Fibroblast of skin of scalp (primary cell): Measurements from ENCODE around the gene NOL3.

Experiments
- DNase-seq: peaks from one replicate; pipeline ENCODE4 v3.0.0-alpha.2; 2013

NOL3 gene

DNA sequence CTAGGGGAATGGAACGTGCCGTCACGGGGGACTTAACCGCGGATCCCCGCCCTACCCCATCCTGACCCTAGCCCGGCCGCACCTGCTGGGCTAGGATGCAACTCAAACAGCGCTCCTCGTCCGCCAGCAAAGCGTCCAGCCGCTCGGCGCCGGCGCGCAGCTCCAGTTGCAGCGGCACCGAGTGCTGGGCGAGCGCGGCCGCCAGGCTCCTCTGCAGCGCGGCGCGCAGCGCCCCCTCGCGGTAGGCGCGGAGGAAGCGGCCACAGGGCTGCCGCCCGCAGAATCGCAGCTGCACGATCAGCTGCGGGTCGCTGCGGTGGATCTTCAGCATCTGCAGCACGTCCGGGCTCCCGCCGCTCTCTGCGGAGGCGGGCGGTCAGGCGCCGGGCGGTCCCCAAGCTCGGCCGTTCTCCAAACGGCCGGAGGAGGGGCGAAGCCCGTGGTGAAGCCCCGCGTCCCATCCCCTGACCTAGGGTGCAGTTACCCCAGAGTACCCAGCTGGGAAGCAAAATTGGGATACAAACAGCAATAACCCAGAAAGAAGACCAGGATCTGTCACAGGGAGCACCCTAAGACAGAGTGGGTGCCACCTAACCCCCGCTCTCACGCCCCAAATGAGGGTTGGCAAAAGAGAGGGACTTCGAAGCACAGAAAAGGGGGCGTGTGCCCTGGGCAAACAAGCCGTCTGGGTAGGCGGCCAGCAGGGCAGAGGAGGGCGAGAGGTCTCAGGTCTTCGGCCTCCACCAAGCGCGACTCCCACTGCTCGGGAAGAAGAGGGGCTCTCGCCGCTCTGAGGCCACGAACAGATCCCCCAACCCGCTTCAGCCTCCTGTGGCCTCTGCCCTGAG is 14.8 kb upstream of the NOL3 start:
- peak; percentile 65 for DNase-seq

GRCh38 chr16:67156143-67156844 is 14.0 kb upstream of the NOL3 start:
- no peak for DNase-seq

GRCh38 chr16:67157106-67157748 is 13.1 kb upstream of the NOL3 start:
- DNase-seq: no peak

GRCh38 chr16:67157892-67158635 is 12.3 kb upstream of the NOL3 start:
- DNase-seq: no peak

- no peak for DNase-seq
Measured at GRCh38 chr16:67158637-67159600, 11.4 kb upstream of the NOL3 start.

- no peak for DNase-seq
Measured at GRCh38 chr16:67161595-67162058, 8.7 kb upstream of the NOL3 start.

- DNase-seq: no peak
Measured at GRCh38 chr16:67162506-67163163, 7.7 kb upstream of the NOL3 start.

DNA sequence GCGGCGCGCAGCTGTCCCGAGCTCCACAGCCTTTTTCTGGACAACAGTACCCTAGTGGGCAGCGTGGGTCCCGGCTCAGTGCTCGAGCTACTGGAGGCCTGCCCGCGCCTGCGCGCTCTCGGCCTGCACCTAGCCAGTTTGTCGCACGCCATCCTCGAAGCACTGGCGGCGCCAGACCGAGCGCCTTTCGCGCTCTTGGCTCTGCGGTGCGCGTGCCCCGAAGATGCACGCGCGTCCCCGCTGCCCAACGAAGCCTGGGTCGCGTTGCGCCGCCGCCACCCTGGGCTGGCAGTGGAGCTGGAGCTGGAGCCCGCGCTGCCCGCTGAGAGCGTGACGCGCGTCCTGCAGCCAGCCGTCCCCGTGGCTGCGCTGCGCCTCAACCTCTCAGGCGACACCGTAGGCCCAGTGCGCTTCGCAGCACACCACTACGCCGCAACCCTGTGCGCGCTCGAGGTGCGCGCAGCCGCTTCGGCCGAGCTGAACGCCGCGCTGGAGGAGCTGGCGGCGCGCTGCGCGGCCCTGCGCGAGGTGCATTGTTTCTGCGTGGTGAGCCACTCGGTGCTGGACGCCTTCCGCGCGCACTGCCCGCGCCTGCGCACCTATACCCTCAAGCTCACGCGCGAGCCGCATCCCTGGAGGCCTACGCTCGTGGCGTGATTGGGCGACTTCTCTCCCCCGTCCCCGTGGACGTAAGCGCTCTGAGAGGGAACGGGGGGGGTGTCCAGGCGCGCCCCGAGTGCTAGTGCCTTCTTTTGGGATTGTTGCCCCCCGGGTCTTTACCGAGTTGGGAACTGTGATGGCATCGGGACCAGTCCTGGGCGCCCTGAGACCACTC is 7.0 kb upstream of the NOL3 start:
- DNase-seq: no peak

- no peak for DNase-seq
Measured at GRCh38 chr16:67163999-67164558, 6.3 kb upstream of the NOL3 start.

DNA sequence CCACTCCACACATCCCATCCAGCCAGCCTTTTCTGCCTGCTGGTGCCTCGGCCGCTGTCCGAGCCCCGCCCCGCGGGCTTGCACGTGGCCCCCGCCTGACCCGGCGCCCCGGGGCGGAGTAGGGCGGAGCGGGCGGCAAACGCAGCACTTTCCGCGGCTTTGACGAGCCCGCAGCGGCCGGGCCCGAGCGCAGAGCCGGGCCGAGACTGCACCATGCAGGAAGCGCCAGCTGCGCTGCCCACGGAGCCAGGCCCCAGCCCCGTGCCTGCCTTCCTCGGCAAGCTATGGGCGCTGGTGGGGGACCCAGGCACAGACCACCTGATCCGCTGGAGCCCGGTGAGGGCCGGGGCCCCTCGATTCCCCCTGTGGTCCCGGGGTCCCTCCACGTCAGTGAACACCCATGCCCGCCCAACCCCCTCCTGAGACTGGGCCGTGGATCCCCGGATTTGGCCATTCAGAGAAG is 5.7 kb upstream of the NOL3 start, which contains the start of gene HSF4:
Gene HSF4 (plus strand): TSS at position 147 of the 463 bp plus-strand sequence. CDS start 67 bp downstream, at position 214.
- no peak for DNase-seq

DNA sequence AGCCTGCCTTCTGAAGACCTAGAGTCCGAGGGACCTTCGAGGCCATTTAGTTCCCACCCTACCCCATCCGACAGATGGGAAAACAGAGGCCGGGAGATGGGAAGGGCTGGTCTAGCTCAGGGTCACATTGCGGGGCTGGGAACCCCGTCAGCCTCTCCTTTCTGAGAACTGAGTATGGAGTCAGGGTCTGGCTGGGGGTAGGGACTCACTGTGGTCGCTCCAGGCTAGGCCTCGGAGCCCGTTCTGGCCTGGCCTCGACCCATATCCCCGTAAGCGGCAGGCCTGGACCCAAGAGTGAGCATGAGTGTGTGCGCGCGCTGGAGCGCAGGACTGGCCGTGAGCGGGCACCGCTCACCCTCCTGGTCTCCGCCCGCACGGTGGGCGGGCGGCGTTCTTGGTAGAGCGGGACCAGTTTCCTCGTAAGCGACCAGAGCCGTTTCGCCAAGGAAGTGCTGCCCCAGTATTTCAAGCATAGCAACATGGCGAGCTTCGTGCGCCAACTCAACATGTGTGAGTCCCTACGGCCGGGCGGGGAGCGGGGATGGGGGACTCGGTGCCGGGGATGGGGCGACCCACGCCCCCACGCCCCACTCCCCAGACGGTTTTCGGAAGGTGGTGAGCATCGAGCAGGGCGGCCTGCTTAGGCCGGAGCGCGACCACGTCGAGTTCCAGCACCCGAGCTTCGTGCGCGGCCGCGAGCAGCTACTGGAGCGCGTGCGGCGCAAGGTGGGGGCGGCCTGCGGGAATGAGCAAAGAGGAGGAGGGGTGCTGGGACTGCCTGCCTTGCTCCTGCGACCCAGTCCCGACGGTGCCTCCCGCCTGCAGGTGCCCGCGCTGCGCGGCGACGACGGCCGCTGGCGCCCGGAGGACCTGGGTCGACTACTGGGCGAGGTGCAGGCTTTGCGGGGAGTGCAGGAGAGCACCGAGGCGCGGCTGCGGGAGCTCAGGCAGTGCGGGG is 4.9 kb upstream of the NOL3 start:
- DNase-seq: no peak

DNA sequence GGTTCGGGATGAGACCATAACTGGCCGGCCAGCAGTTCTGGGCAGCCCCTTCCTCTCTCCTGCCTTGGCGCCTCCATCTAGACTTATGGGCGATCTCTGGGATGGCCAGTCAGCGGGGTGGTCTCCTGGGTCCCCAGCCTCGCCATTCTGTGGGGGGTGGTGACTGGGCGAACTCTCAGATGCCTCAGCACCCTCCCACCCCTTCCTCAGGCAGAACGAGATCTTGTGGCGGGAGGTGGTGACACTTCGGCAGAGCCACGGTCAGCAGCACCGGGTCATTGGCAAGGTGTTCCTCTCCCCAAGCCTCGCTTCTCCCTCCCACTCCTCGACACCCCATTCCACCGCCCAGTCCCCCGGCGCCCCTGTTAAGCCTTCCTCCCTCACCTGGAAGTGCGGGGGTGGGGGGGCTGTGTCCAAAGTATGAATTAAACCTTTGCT is 4.2 kb upstream of the NOL3 start:
- no peak for DNase-seq

- DNase-seq: no peak
Measured at GRCh38 chr16:67166598-67167168, 3.7 kb upstream of the NOL3 start.

GRCh38 chr16:67167588-67167987 is 2.8 kb upstream of the NOL3 start:
- no peak for DNase-seq

DNA sequence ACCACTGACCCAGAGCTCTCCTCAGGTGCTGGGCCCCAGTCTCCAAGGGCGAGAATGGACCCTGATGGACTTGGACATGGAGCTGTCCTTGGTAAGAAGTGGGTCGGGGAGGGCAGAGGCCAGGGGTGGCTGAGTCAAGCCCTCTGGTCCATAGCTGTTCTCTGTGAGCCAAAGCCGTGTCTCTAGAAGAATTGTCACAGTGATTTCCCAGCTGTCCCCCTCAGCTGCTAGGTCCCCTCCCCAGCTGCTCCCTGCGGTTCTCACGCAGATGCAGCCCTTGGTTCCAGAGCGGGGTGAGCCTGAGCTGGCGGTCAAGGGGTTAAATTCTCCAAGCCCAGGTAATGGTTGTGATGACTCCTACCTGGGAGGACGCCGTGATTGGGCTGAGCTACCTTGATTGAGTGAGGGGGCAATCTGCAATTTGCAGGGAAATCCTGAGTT is 1.3 kb upstream of the NOL3 start:
- DNase-seq: no peak

DNA sequence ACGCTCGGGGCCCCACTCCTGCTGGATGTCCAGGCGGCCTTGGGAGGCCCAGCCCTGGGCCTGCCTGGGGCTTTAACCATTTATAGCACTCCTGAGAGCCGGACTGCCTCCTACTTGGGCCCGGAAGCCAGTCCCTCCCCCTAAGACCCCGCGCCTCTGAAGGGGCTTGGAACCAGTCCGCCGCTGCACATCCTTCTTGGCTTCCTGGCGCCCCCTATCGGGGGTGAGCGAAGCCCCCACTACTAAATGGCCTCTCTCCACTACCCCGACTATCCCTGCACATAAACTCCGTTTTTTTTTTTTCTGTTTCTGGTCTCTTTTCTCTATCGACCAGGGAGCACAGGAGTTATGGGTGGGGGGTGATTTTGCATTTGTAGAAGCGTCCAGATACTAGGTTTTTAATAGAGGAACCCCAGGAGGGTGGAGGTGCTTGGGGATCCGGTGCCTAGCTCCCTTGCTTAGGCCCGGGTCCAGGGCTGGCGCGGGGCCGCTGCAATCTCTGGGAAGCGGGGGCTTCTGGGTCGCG is 633 bp upstream of the NOL3 start:
- peak; percentile 52 for DNase-seq

- DNase-seq: no peak
Measured at GRCh38 chr16:67170949-67171649, 761 bp downstream of the NOL3 start.
